IPS-18a (cell line): ENCODE results near the gene STYXL2.

Source experiments
- H3K27ac ChIP-seq: one replicate; pipeline ENCODE4 v1.5.1; 2013; ENCODE audit warnings: low read length
- H3K27me3 ChIP-seq: one replicate; pipeline ENCODE4 v1.6.1; 2013; ENCODE audit warnings: mild to moderate bottlenecking, low read length; ENCODE audit not compliant: control insufficient read depth, insufficient read depth
- H3K36me3 ChIP-seq: one replicate; pipeline ENCODE4 v1.6.1; 2013; ENCODE audit warnings: low read depth, low read length; ENCODE audit not compliant: control insufficient read depth
- H3K4me1 ChIP-seq: one replicate; pipeline ENCODE4 v1.6.1; 2013; ENCODE audit warnings: low read depth, low read length; ENCODE audit not compliant: control insufficient read depth
- H3K4me3 ChIP-seq: one replicate; pipeline ENCODE4 v1.5.1; 2013; ENCODE audit warnings: low read length
- H3K9ac ChIP-seq: one replicate; pipeline ENCODE4 v1.6.1; 2013; ENCODE audit warnings: mild to moderate bottlenecking, low read length, moderate library complexity
- H3K9me3 ChIP-seq: one replicate; pipeline ENCODE4 v1.6.1; 2013; ENCODE audit warnings: low read depth, low read length; ENCODE audit not compliant: control insufficient read depth

The STYXL2 gene

GRCh38 chr1:167115655-167116054 is 21.8 kb downstream of the STYXL2 start:
- Histone ChIP-seq H3K4me1 (peaks cover 6% of the 10 kb centered on the region), H3K27me3 (no peaks in the 10 kb centered on the region), H3K27ac (no peak overlapping the region), H3K4me3 (no peak overlapping the region), H3K9ac (no peak overlapping the region), H3K9me3 (no peaks in the 10 kb centered on the region), H3K36me3 (no peaks in the 10 kb centered on the region)

DNA sequence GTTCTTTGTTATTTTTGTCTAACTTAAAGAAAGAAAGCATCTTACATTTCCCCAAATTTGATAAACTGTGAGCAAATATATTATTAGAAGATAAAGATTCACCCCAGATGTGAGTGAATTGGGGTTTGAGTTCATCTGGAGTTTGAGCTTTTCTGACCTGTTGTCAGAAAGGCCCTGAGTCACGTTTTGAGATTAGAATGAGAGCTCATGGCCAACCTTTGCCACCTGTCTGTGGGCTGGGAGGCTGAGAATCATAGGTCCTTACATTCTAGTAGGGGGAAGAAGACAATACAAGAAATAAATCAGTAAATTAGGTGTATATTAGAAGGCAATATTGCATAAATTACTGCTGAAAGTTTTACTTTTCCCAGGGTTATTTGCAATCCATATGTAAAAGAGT is 22.3 kb downstream of the STYXL2 start:
- Histone ChIP-seq H3K9ac (no peak overlapping the region), H3K4me1 (peaks cover 6% of the 10 kb centered on the region), H3K36me3 (no peaks in the 10 kb centered on the region), H3K27ac (no peak overlapping the region), H3K4me3 (no peak overlapping the region), H3K27me3 (peaks cover 3% of the 10 kb centered on the region), H3K9me3 (no peaks in the 10 kb centered on the region)

DNA sequence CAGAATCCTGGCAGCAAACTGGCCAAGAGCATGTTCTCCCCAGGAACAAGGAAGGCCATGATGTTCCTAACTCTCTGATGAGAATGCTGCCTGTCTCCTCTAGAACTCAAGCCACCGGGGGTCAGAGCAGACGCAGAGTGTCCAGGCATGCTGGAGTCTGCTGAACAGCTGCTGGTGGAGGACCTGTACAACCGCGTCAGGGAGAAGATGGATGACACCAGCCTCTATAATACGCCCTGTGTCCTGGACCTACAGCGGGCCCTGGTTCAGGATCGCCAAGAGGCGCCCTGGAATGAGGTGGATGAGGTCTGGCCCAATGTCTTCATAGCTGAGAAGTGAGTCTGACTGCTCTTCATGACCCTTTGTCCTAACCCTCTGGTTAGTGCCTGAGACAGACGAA is 23.4 kb downstream of the STYXL2 start:
- Histone ChIP-seq H3K36me3 (no peaks in the 10 kb centered on the region), H3K27ac (no peak overlapping the region), H3K9me3 (no peaks in the 10 kb centered on the region), H3K4me1 (peaks cover 11% of the 10 kb centered on the region), H3K9ac (no peak overlapping the region), H3K27me3 (peaks cover 11% of the 10 kb centered on the region), H3K4me3 (no peak overlapping the region)

DNA sequence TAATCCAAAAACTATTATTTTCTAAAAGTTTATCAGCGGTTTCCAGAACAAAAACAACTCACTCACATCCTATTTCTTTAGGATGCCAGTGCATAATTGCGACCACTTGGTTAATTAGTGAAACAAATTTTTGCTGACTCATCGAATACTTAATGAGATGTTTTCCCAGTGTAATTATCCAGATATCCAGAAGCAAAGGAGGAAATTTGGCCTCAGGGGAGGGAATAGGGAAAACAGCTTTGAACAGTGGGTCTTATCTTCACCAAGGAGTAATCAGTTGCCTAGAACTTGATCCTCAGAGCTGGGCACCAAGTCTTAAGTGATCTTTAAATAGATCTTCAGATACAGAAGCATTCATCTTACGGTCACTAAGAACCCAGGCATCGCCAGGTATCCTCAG is 24.3 kb downstream of the STYXL2 start:
- H3K9me3 ChIP-seq = no peaks in the 10 kb centered on the region
- no peak overlapping the region for H3K4me3 ChIP-seq
- H3K27ac ChIP-seq = no peak overlapping the region
- H3K9ac ChIP-seq = no peak overlapping the region
- no peaks in the 10 kb centered on the region for H3K36me3 ChIP-seq
- H3K27me3 ChIP-seq = peaks cover 16% of the 10 kb centered on the region
- H3K4me1 ChIP-seq = peaks cover 14% of the 10 kb centered on the region

DNA sequence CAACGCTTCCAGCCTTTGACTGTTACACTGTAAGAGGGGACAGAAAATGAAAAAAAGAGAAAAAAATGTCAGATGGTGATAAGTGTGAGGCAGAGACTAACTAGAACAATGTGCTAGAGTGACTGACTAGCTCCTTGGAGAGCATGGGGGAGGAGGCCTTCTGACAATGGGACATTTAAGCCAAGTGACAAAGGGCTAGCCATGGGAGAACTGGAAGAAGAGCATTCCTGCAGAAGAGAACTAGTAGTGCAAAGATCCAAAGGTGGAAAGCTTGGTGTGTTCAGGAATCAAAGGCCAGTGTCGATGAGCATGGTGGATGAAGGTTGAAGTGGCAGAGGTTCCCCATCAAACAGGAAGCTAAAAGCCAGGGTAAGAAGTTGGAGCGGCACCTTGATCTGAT is 25.8 kb downstream of the STYXL2 start:
- Histone ChIP-seq H3K27me3 (peaks cover 16% of the 10 kb centered on the region), H3K4me1 (peaks cover 14% of the 10 kb centered on the region), H3K27ac (no peak overlapping the region)

GRCh38 chr1:167120899-167121298 is 27.0 kb downstream of the STYXL2 start:
- Histone ChIP-seq H3K9me3 (no peaks in the 10 kb centered on the region), H3K4me3 (peak overlapping the region; percentile 55), H3K36me3 (no peaks in the 10 kb centered on the region), H3K9ac (no peak overlapping the region), H3K27me3 (peaks cover 16% of the 10 kb centered on the region), H3K27ac (no peak overlapping the region), H3K4me1 (peaks cover 14% of the 10 kb centered on the region)

More for the DNA sequence above, 25.8 kb downstream of the STYXL2 start:
- H3K9ac ChIP-seq = no peak overlapping the region
- H3K9me3 ChIP-seq = no peaks in the 10 kb centered on the region
- H3K4me3 ChIP-seq = no peak overlapping the region
- no peaks in the 10 kb centered on the region for H3K36me3 ChIP-seq

GRCh38 chr1:167121375-167122120 is 27.7 kb downstream of the STYXL2 start:
- H3K4me3 ChIP-seq = peak overlapping the region; percentile 55
- H3K36me3 ChIP-seq = no peaks in the 10 kb centered on the region
- H3K27me3 ChIP-seq = peaks cover 16% of the 10 kb centered on the region
- peaks cover 11% of the 10 kb centered on the region for H3K4me1 ChIP-seq
- no peak overlapping the region for H3K9ac ChIP-seq
- H3K9me3 ChIP-seq = no peaks in the 10 kb centered on the region
- H3K27ac ChIP-seq = no peak overlapping the region

- H3K9ac ChIP-seq = no peak overlapping the region
- peaks cover 11% of the 10 kb centered on the region for H3K4me1 ChIP-seq
- no peak overlapping the region for H3K27ac ChIP-seq
- peak overlapping the region; percentile 55 for H3K4me3 ChIP-seq
- H3K36me3 ChIP-seq = no peaks in the 10 kb centered on the region
- peaks cover 16% of the 10 kb centered on the region for H3K27me3 ChIP-seq
- no peaks in the 10 kb centered on the region for H3K9me3 ChIP-seq
Observed at GRCh38 chr1:167122121-167122480, 28.2 kb downstream of the STYXL2 start.

- Histone ChIP-seq H3K27ac (no peak overlapping the region), H3K4me3 (no peak overlapping the region), H3K36me3 (no peaks in the 10 kb centered on the region), H3K9me3 (no peaks in the 10 kb centered on the region), H3K4me1 (peaks cover 11% of the 10 kb centered on the region), H3K9ac (no peak overlapping the region), H3K27me3 (peaks cover 16% of the 10 kb centered on the region)
Observed at GRCh38 chr1:167122568-167122967, 28.7 kb downstream of the STYXL2 start.

DNA sequence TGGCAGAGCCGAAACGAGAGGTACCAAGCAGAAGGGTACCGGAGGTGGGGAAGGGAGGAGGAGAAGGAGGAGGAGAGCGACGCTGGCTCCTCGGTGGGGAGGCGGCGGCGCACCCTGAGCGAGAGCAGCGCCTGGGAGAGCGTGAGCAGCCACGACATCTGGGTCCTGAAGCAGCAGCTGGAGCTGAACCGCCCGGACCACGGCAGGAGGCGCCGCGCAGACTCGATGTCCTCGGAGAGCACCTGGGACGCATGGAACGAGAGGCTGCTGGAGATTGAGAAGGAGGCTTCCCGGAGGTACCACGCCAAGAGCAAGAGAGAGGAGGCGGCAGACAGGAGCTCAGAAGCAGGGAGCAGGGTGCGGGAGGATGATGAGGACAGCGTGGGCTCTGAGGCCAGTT is 32.4 kb downstream of the STYXL2 start:
- H3K4me1 ChIP-seq = peaks cover 8% of the 10 kb centered on the region
- no peaks in the 10 kb centered on the region for H3K9me3 ChIP-seq
- H3K27me3 ChIP-seq = peaks cover 12% of the 10 kb centered on the region
- no peak overlapping the region for H3K27ac ChIP-seq
- no peak overlapping the region for H3K4me3 ChIP-seq
- no peak overlapping the region for H3K9ac ChIP-seq
- no peaks in the 10 kb centered on the region for H3K36me3 ChIP-seq

- Histone ChIP-seq H3K9ac (no peak overlapping the region), H3K4me1 (peaks cover 7% of the 10 kb centered on the region), H3K27me3 (peaks cover 10% of the 10 kb centered on the region), H3K4me3 (no peak overlapping the region), H3K27ac (no peak overlapping the region), H3K9me3 (no peaks in the 10 kb centered on the region), H3K36me3 (no peaks in the 10 kb centered on the region)
Observed at GRCh38 chr1:167126811-167127210, 32.9 kb downstream of the STYXL2 start.

- Histone ChIP-seq H3K4me1 (peaks cover 2% of the 10 kb centered on the region), H3K27me3 (peaks cover 6% of the 10 kb centered on the region), H3K36me3 (no peaks in the 10 kb centered on the region), H3K4me3 (no peak overlapping the region), H3K27ac (no peak overlapping the region), H3K9me3 (no peaks in the 10 kb centered on the region), H3K9ac (no peak overlapping the region)
Observed at GRCh38 chr1:167127236-167127635, 33.4 kb downstream of the STYXL2 start.
